Natural killer cell (primary cell): ENCODE results near the gene DDX1. TPM values are rescaled to one million over a fixed set of nuclear protein-coding genes. Genes with fewer than 3 reads are reported as not detected.

Experiments
- ATAC-seq, 3 donors: fragments of 150-1000 bp in 2 of 3; fragments of 200-7000 bp in 1 of 3; cut with Tn5 transposase; 1 replicate in 1 of 3; 2 replicates in 2 of 3; pipeline ENCODE4 v1.10.0; 2021; ENCODE audit warnings: mild to moderate bottlenecking in 2 of 3, moderate library complexity in 2 of 3
- DNase-seq, 2 donors: peaks; one replicate each; pipeline versions ENCODE4 v3.0.0 to v3.0.0-alpha.2; 2013 to 2021; ENCODE audit warnings: mixed read lengths in 1 of 2
- H3K27ac ChIP-seq: one replicate; pipeline ENCODE4 v1.5.1; 2013; ENCODE audit warnings: mild to moderate bottlenecking, low read length
- H3K27me3 ChIP-seq: one replicate; pipeline ENCODE4 v1.6.1; 2013; ENCODE audit warnings: low read length; ENCODE audit not compliant: control insufficient read depth, insufficient read depth
- H3K36me3 ChIP-seq: one replicate; pipeline ENCODE4 v1.6.1; 2013; ENCODE audit warnings: low read length; ENCODE audit not compliant: control insufficient read depth, insufficient read depth
- H3K4me1 ChIP-seq: one replicate; pipeline ENCODE4 v1.6.1; 2013; ENCODE audit warnings: low read length; ENCODE audit not compliant: control insufficient read depth, insufficient read depth
- H3K4me3 ChIP-seq: one replicate; pipeline ENCODE4 v1.5.1; 2013; ENCODE audit warnings: low read length
- H3K9me3 ChIP-seq: one replicate; pipeline ENCODE4 v1.6.1; 2013; ENCODE audit warnings: low read length; ENCODE audit not compliant: control insufficient read depth, insufficient read depth
- H3K27ac Mint-ChIP-seq, 2 donors: one replicate each; pipeline ENCODE4 v1.8.0; 2022; ENCODE audit warnings: mild to moderate bottlenecking in 2 of 2, mixed read lengths in 2 of 2, moderate library complexity in 1 of 2
- H3K27me3 Mint-ChIP-seq, 2 donors: one replicate each; pipeline ENCODE4 v1.8.0; 2022; ENCODE audit warnings: low read depth in 2 of 2, mixed read lengths in 2 of 2
- H3K36me3 Mint-ChIP-seq: one replicate; pipeline ENCODE4 v1.8.0; 2022; ENCODE audit warnings: mixed read lengths
- H3K4me1 Mint-ChIP-seq, 2 donors: one replicate each; pipeline ENCODE4 v1.8.0; 2022; ENCODE audit warnings: mixed read lengths in 2 of 2
- H3K4me3 Mint-ChIP-seq: one replicate; pipeline ENCODE4 v1.8.0; 2022; ENCODE audit warnings: mild to moderate bottlenecking, moderate library complexity, mixed read lengths
- H3K9me3 Mint-ChIP-seq, 2 donors: one replicate each; pipeline ENCODE4 v1.8.0; 2022; ENCODE audit warnings: mixed read lengths in 2 of 2
- CTCF ChIP-seq: fragments of 200-600 bp; IDR thresholded peaks from one replicate; pipeline ENCODE4 v1.8.0; 2022; ENCODE audit warnings: antibody characterized with exemption
- WGBS: methylation state at CpG from one replicate; pipeline ENCODE4 v1.1.7; 2013; ENCODE audit warnings: missing lambda C conversion rate; ENCODE audit not compliant: insufficient coverage; 5-methylcytosine and 5-hydroxymethylcytosine counted together
- intact Hi-C: fragments of 100-400 bp; cut with micrococcal nuclease; formaldehyde crosslinking; loops from one replicate; pipeline ENCODE4 v1.14.2; 2022
- total RNA-seq, 4 donors: library from RNA; stranded (reverse); fragments of 120-200 nt in 1 of 4; gene quantifications; one replicate each; pipeline versions ENCODE4 v1.2.3 to v1.2.4, GENCODE V29; 2013 to 2022

DDX1 gene
- total RNA-seq, 3 donors from 2014 or later (not counting 1 experiment from before 2014, with no cell fraction given): 28.5 to 43.4 (median 37.2) TPM

GRCh38 chr2:15561574-15562344, 29.9 kb upstream of the DDX1 start:
- Mint-ChIP-seq H3K27me3 (peaks cover 18 to 29% of the 10 kb centered on the region in 2 donors), H3K4me3 (peak overlapping the region; percentile 99), H3K36me3 (no peaks in the 10 kb centered on the region), H3K27ac (peak overlapping the region; percentile 89 to 94), H3K4me1 (peaks cover 37 to 40% of the 10 kb centered on the region in 2 donors), H3K9me3 (no peaks in the 10 kb centered on the region)
- no peaks in the 10 kb centered on the region for H3K9me3 ChIP-seq
- intact Hi-C loops: loop anchor here (1.0 kb wide), 1 partner anchor 30 kb away; the partner anchor contains the start of gene DDX1
- WGBS: 17% methylated on average over 12 of the region's 13 CpGs
- no peak for TF ChIP-seq CTCF
- H3K4me3 ChIP-seq: peak overlapping the region; percentile 85
- peak in 1 of 2 donors; percentile 59 for DNase-seq
- H3K4me1 ChIP-seq: peaks cover 10% of the 10 kb centered on the region
- ATAC-seq: peak; percentile 20 to 25 (median 23)
- H3K36me3 ChIP-seq: no peaks in the 10 kb centered on the region
- H3K27me3 ChIP-seq: no peaks in the 10 kb centered on the region
- peak overlapping the region; percentile 62 for H3K27ac ChIP-seq

- H3K4me3 Mint-ChIP-seq: peak overlapping the region; percentile 99
- 94% methylated on average over 3 of the region's 6 CpGs for WGBS
- H3K27ac Mint-ChIP-seq: peak overlapping the region; percentile 8 to 89
- H3K9me3 Mint-ChIP-seq: no peaks in the 10 kb centered on the region
- H3K36me3 Mint-ChIP-seq: no peaks in the 10 kb centered on the region
- no peaks in the 10 kb centered on the region for H3K27me3 ChIP-seq
- H3K4me3 ChIP-seq: no peak overlapping the region
- H3K4me1 ChIP-seq: peaks cover 10% of the 10 kb centered on the region
- ATAC-seq (no peak), DNase-seq (no peak)
- no peaks in the 10 kb centered on the region for H3K9me3 ChIP-seq
- intact Hi-C loops: no loop called here
- H3K27ac ChIP-seq: no peak overlapping the region
- peaks cover 20 to 32% of the 10 kb centered on the region in 2 donors for H3K27me3 Mint-ChIP-seq
- peaks cover 37 to 40% of the 10 kb centered on the region in 2 donors for H3K4me1 Mint-ChIP-seq
- TF ChIP-seq CTCF: no peak
- H3K36me3 ChIP-seq: no peaks in the 10 kb centered on the region
These were observed 29.2 kb upstream of the DDX1 start for GRCh38 chr2:15562354-15563031.

DNA sequence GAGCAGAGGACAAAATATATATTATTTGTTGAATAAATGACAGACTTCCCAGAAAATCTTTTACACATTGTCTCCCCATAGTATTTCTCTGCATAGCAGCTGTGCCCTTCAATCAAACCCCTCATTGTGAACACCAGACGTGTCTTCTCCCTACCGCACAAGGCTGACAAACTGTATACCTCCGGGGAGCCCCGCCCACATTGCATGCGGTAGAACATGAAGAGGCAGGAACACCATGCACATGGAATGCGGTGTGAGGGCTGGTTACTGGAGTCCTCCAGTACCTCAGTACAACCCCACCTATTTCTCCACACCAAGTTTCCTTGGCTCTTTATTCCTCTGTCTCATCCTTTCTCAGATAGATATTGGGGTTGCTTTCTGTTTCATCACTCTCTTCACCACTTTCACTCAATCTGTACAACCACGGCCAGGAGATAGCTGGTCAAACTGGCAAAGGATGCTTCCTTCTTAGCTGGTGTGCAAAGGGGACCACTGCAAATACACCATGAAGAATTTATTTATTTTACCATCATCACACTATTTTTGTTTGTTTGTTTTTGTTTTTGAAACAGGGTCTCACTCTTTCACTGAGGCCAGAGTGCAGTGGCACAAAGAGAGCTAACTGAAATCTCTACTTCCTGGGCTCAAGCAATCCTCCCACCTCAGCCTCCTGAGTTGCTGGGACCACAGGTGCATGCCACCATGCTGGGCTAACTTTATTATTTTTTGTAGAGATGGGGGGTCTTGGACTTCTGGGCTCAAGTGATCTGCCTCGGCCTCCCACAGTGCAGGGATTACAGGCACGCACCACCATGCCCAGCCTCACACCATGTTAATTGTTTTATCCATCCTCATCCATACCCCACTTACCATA, 28.2 kb upstream of the DDX1 start:
- intact Hi-C loops: no loop called here
- TF ChIP-seq CTCF: no peak
- H3K36me3 Mint-ChIP-seq: no peaks in the 10 kb centered on the region
- H3K9me3 Mint-ChIP-seq: no peaks in the 10 kb centered on the region
- Histone ChIP-seq H3K27ac (no peak overlapping the region), H3K4me1 (peaks cover 10% of the 10 kb centered on the region), H3K36me3 (no peaks in the 10 kb centered on the region), H3K27me3 (no peaks in the 10 kb centered on the region), H3K9me3 (no peaks in the 10 kb centered on the region), H3K4me3 (no peak overlapping the region)
- H3K4me3 Mint-ChIP-seq: peak overlapping the region; percentile 53
- no peak overlapping the region for H3K27ac Mint-ChIP-seq
- ATAC-seq (no peak), DNase-seq (no peak)
- WGBS: 98% methylated on average over 8 of the region's 9 CpGs
- H3K4me1 Mint-ChIP-seq: peaks cover 32 to 35% of the 10 kb centered on the region in 2 donors
- peaks cover 21 to 41% of the 10 kb centered on the region in 2 donors for H3K27me3 Mint-ChIP-seq
